ENCODE data around the gene CDK4. TPM values are rescaled to one million over a fixed set of nuclear protein-coding genes. Genes with fewer than 3 reads are reported as not detected.

The CDK4 gene
- total and polyA plus RNA-seq, 2 of the 13 experiments (the other 11 are each of a cell fraction or from before 2014, with no cell fraction given): 191 to 209 TPM

GRCh38 chr12:57717846-57718640 lies 34.1 kb downstream of the CDK4 start (continued):
- no peak for TF ChIP-seq HNF4G (IDR thresholded peaks at IDR 0.05; ENCODE audit: borderline replicate concordance, low read depth, low read length)
- TF ChIP-seq HNF4G (CRISPR knock-in tag; IDR thresholded peaks at IDR 0.05; ENCODE audit: borderline replicate concordance, low read depth): no peak

GRCh38 chr12:57717131-57717530 lies 35.0 kb downstream of the CDK4 start:
- Histone ChIP-seq H2AFZ (ENCODE audit: low read length) (no peak overlapping the region), H3K4me2 (ENCODE audit: low read depth, low read length) (no peak overlapping the region), H3K4me1 (ENCODE audit: insufficient read depth, low read length) (peaks cover 5% of the 10 kb centered on the region; the same call in 1 of the 2 replicates), H4K20me1 (ENCODE audit: insufficient read depth, low read length) (no peaks in the 10 kb centered on the region), H3K27ac (ENCODE audit: extremely low read length, insufficient read depth, low read length) (no peak overlapping the region), H3K27me3 (ENCODE audit: control insufficient read depth in 1 of 2, insufficient read depth in 2 of 2, low read length in 2 of 2) (no peaks in the 10 kb centered on the region), H3K36me3 (replicated peaks in 1 of 2; ENCODE audit: control insufficient read depth in 1 of 2, insufficient read depth in 2 of 2, low read length in 2 of 2) (peaks cover 19 to 61% of the 10 kb centered on the region in 2 experiments), H3K4me3 (replicated peaks in 1 of 3; ENCODE audit: insufficient read depth in 1 of 3, low read depth in 2 of 3, low read length in 3 of 3) (no peak overlapping the region), H3K9me3 (ENCODE audit: low read length) (no peaks in the 10 kb centered on the region), H3K9ac (ENCODE audit: insufficient read depth, low read depth, low read length) (no peak overlapping the region), H3K79me2 (ENCODE audit: insufficient read depth, low read length) (no peaks in the 10 kb centered on the region)
- TF ChIP-seq KAT8 (CRISPR knock-in tag; IDR thresholded peaks at IDR 0.05): no peak
- no peak for TF ChIP-seq WIZ (CRISPR knock-in tag; IDR thresholded peaks at IDR 0.05)
- TF ChIP-seq MIER3 (CRISPR knock-in tag; IDR thresholded peaks at IDR 0.05; ENCODE audit: borderline replicate concordance): no peak
- TF ChIP-seq MED1 (CRISPR knock-in tag; IDR thresholded peaks at IDR 0.05): no peak
- TF ChIP-seq ZNF335 (CRISPR knock-in tag; IDR thresholded peaks at IDR 0.05): no peak
- ChIA-PET CTCF (ENCODE audit: low intra/inter-chr PET ratio, low total read pairs) (no interaction called here), POLR2A (interaction anchor here (1.0 kb wide), 1 partner anchor 9 kb away, joined by 3 read pairs; no protein-coding TSS in a partner anchor)
- WGBS (ENCODE audit: low lambda C conversion rate): 100% methylated on average over 5 of the region's 5 CpGs
- in situ Hi-C loops (cut with HindIII; ENCODE audit: extremely low pct_ligation_motif_present, low pct_unique_long_range_greater_than_20kb) (no loop called here), intact Hi-C loops (cut with micrococcal nuclease; ENCODE audit: unreplicated experiment) (no loop called here)
- no peak for ATAC-seq
- no peak for FAIRE-seq
- no TSS peak for BruUV-seq (replicated peaks)
- DNase-seq (ENCODE audit: low spot score): no peak

- intact Hi-C loops (cut with micrococcal nuclease; ENCODE audit: unreplicated experiment): no loop called here
- Histone ChIP-seq H3K9ac (ENCODE audit: insufficient read depth, low read depth, low read length) (no peak overlapping the region), H4K20me1 (ENCODE audit: insufficient read depth, low read length) (no peaks in the 10 kb centered on the region), H2AFZ (ENCODE audit: low read length) (no peak overlapping the region), H3K27me3 (ENCODE audit: control insufficient read depth in 1 of 2, insufficient read depth in 2 of 2, low read length in 2 of 2) (no peaks in the 10 kb centered on the region), H3K4me3 (replicated peaks in 1 of 3; ENCODE audit: insufficient read depth in 1 of 3, low read depth in 2 of 3, low read length in 3 of 3) (no peak overlapping the region), H3K4me1 (ENCODE audit: insufficient read depth, low read length) (peaks cover 5% of the 10 kb centered on the region; the same call in 1 of the 2 replicates), H3K4me2 (ENCODE audit: low read depth, low read length) (no peak overlapping the region), H3K36me3 (replicated peaks in 1 of 2; ENCODE audit: control insufficient read depth in 1 of 2, insufficient read depth in 2 of 2, low read length in 2 of 2) (peaks cover 19 to 61% of the 10 kb centered on the region in 2 experiments), H3K27ac (ENCODE audit: extremely low read length, insufficient read depth, low read length) (no peak overlapping the region), H3K79me2 (ENCODE audit: insufficient read depth, low read length) (no peaks in the 10 kb centered on the region), H3K9me3 (ENCODE audit: low read length) (no peaks in the 10 kb centered on the region)
- no peak for DNase-seq (ENCODE audit: low spot score)
- WGBS (ENCODE audit: low lambda C conversion rate): 100% methylated on average over 4 of the region's 4 CpGs
- CTCF ChIA-PET (ENCODE audit: low intra/inter-chr PET ratio, low total read pairs): no interaction called here
- ATAC-seq: no peak
- in situ Hi-C loops (cut with HindIII; ENCODE audit: extremely low pct_ligation_motif_present, low pct_unique_long_range_greater_than_20kb): no loop called here
- no TSS peak for BruUV-seq (replicated peaks)
- FAIRE-seq: no peak
- POLR2A ChIA-PET: no interaction called here
- TF ChIP-seq TBP (CRISPR knock-in tag; IDR thresholded peaks at IDR 0.05) (no peak), SP5 (CRISPR knock-in tag; IDR thresholded peaks at IDR 0.05; ENCODE audit: borderline replicate concordance, low read depth) (no peak), ZNF644 (CRISPR knock-in tag; IDR thresholded peaks at IDR 0.05; ENCODE audit: low read depth) (no peak), TRIM24 (CRISPR knock-in tag; IDR thresholded peaks at IDR 0.05) (no peak), NFAT5 (CRISPR knock-in tag; IDR thresholded peaks at IDR 0.05) (no peak), ZNF446 (CRISPR knock-in tag; IDR thresholded peaks at IDR 0.05) (no peak)
Observed at GRCh38 chr12:57716305-57716704, 35.8 kb downstream of the CDK4 start.
